ENCODE results near the gene LRPAP1. TPM values are rescaled to one million over a fixed set of nuclear protein-coding genes. Genes with fewer than 3 reads are reported as not detected.
"Not testable (repeated sequence)": the region's sequence is repeated elsewhere in the genome, so short reads cannot be mapped to it uniquely, and the experiment has no call there.

The LRPAP1 gene
- total RNA-seq, 1 experiment from 2014 or later = 110 TPM

- no peak overlapping the region for H3K27ac ChIP-seq (ENCODE audit: low read length)
- in situ Hi-C loops (cut with HindIII; ENCODE audit: low pct_unique_long_range_greater_than_20kb, low sequenced_read_pairs) (no loop called here), intact Hi-C loops (cut with micrococcal nuclease; ENCODE audit: unreplicated experiment) (no loop called here)
- BruUV-seq (replicated peaks) = no TSS peak
- no peaks in the 10 kb centered on the region for H3K9me3 ChIP-seq (ENCODE audit: control insufficient read depth, insufficient read depth, low read depth, low read length)
- ATAC-seq = no peak
- no peak for TF ChIP-seq CTCF (IDR thresholded peaks at IDR 0.05)
- TF ChIP-seq TCF7L2 (IDR thresholded peaks at IDR 0.05; ENCODE audit: low read depth, low read length) = no peak
- no peak for TF ChIP-seq REST (IDR thresholded peaks at IDR 0.05; ENCODE audit: insufficient read depth in 1 of 2, low read depth in 2 of 2, low read length in 1 of 2)
- no peak for TF ChIP-seq SIN3A (IDR thresholded peaks at IDR 0.05; ENCODE audit: borderline replicate concordance, insufficient read depth, low read depth, low read length)
- CTCF ChIA-PET = no interaction called here
- no peak overlapping the region for H3K4me3 ChIP-seq (ENCODE audit: low read depth in 2 of 2, low read length in 2 of 2)
- H3K4me1 ChIP-seq (ENCODE audit: control insufficient read depth, insufficient read depth, low read length) = no peaks in the 10 kb centered on the region
- POLR2A ChIA-PET = no interaction called here
- no peak for DNase-seq (ENCODE audit: low read depth, low spot score)
- no peaks in the 10 kb centered on the region for H3K27me3 ChIP-seq (ENCODE audit: control insufficient read depth, insufficient read depth, low read length)
- no peaks in the 10 kb centered on the region for H3K36me3 ChIP-seq (ENCODE audit: control insufficient read depth, insufficient read depth, low read length)
These were observed 73.9 kb downstream of the LRPAP1 start for GRCh38 chr4:3458371-3458770.

- H3K9me3 ChIP-seq (ENCODE audit: control insufficient read depth, insufficient read depth, low read depth, low read length); H3K27ac ChIP-seq (ENCODE audit: low read length); POLR2A ChIA-PET; ATAC-seq; DNase-seq (ENCODE audit: low read depth, low spot score); H3K4me1 ChIP-seq (ENCODE audit: control insufficient read depth, insufficient read depth, low read length); BruUV-seq (replicated peaks); H3K27me3 ChIP-seq (ENCODE audit: control insufficient read depth, insufficient read depth, low read length); H3K36me3 ChIP-seq (ENCODE audit: control insufficient read depth, insufficient read depth, low read length); H3K4me3 ChIP-seq (ENCODE audit: low read depth in 2 of 2, low read length in 2 of 2); intact Hi-C loops (cut with micrococcal nuclease; ENCODE audit: unreplicated experiment); in situ Hi-C loops (cut with HindIII; ENCODE audit: low pct_unique_long_range_greater_than_20kb, low sequenced_read_pairs): not testable (repeated sequence)
- CTCF ChIA-PET = interaction anchor here (1.3 kb wide), 1 partner anchor 25 kb away, joined by 3 read pairs; no protein-coding TSS in a partner anchor
These were observed 76.6 kb downstream of the LRPAP1 start for GRCh38 chr4:3455596-3455995.

Other genes with a start within 250 kb of the LRPAP1 start
- gene RGS12, start 239.4 kb downstream of the LRPAP1 start, total RNA-seq (2021; ENCODE audit: unreplicated experiment) = 24.3 TPM
- 0.59 TPM for gene HGFAC, start 90.5 kb downstream of the LRPAP1 start, total RNA-seq (2021; ENCODE audit: unreplicated experiment)
- gene DOK7, start 69.1 kb downstream of the LRPAP1 start, total RNA-seq (2021; ENCODE audit: unreplicated experiment) = 2.4 TPM
- gene ADRA2C, start 234.0 kb upstream of the LRPAP1 start, total RNA-seq (2021; ENCODE audit: unreplicated experiment) = 23.5 TPM

Data from Panc1 (cell line).